Measurements from ENCODE around the gene TMEM184C.

TMEM184C gene

GRCh38 chr4:147605499-147605898 is 11.7 kb upstream of the TMEM184C start:
- no peak for FAIRE-seq

GRCh38 chr4:147607471-147607870 is 9.7 kb upstream of the TMEM184C start:
- no peak for FAIRE-seq

GRCh38 chr4:147610686-147611085 is 6.5 kb upstream of the TMEM184C start:
- no peak for FAIRE-seq

- no peak for FAIRE-seq
Observed at GRCh38 chr4:147616849-147617172, 386 bp upstream of the TMEM184C start.

GRCh38 chr4:147617841-147618691 is 869 bp downstream of the TMEM184C start:
- peak; percentile 17 for FAIRE-seq

GRCh38 chr4:147620315-147620714 is 3.1 kb downstream of the TMEM184C start:
- FAIRE-seq = no peak

- FAIRE-seq = no peak
Observed at GRCh38 chr4:147625733-147626132, 8.5 kb downstream of the TMEM184C start.

GRCh38 chr4:147626903-147627302 is 9.7 kb downstream of the TMEM184C start:
- FAIRE-seq = no peak

GRCh38 chr4:147628415-147628814 is 11.2 kb downstream of the TMEM184C start:
- peak; percentile 19 for FAIRE-seq

- peak; percentile 27 for FAIRE-seq
Observed at GRCh38 chr4:147629783-147630730, 12.9 kb downstream of the TMEM184C start.

GRCh38 chr4:147633113-147633512 is 15.9 kb downstream of the TMEM184C start:
- FAIRE-seq = no peak

- FAIRE-seq = no peak
Observed at GRCh38 chr4:147633643-147634042, 16.4 kb downstream of the TMEM184C start.

GRCh38 chr4:147635348-147635747 is 18.2 kb downstream of the TMEM184C start:
- peak; percentile 74 for FAIRE-seq

- FAIRE-seq = no peak
Observed at GRCh38 chr4:147638365-147638764, 21.2 kb downstream of the TMEM184C start.

- FAIRE-seq = no peak
Observed at GRCh38 chr4:147638942-147639341, 21.7 kb downstream of the TMEM184C start.

- FAIRE-seq = no peak
Observed at GRCh38 chr4:147639388-147639787, 22.2 kb downstream of the TMEM184C start.

GRCh38 chr4:147640331-147640730 is 23.1 kb downstream of the TMEM184C start:
- no peak for FAIRE-seq

GRCh38 chr4:147643616-147644015 is 26.4 kb downstream of the TMEM184C start:
- FAIRE-seq = no peak

- no peak for FAIRE-seq
Observed at GRCh38 chr4:147644471-147644870, 27.3 kb downstream of the TMEM184C start.

- no peak for FAIRE-seq
Observed at GRCh38 chr4:147645099-147645498, 27.9 kb downstream of the TMEM184C start.

GRCh38 chr4:147648656-147649055 is 31.5 kb downstream of the TMEM184C start:
- FAIRE-seq = no peak

- no peak for FAIRE-seq
Observed at GRCh38 chr4:147651563-147651962, 34.4 kb downstream of the TMEM184C start.

GRCh38 chr4:147655639-147656038 is 38.4 kb downstream of the TMEM184C start:
- FAIRE-seq = no peak

- FAIRE-seq = no peak
Observed at GRCh38 chr4:147658501-147658900, 41.3 kb downstream of the TMEM184C start.
